Central memory CD4-positive, alpha-beta T cell (primary cell): ENCODE measurements around the gene NUDT8.

Experiments used
- DNase-seq: peaks from one replicate; pipeline ENCODE4 v3.0.0; 2022

Gene NUDT8

GRCh38 chr11:67585911-67586310, 43.8 kb downstream of the NUDT8 start:
- DNase-seq, result no peak

- DNase-seq, result no peak
These were observed 44.6 kb downstream of the NUDT8 start for GRCh38 chr11:67584881-67585873.

- no peak for DNase-seq
These were observed 45.4 kb downstream of the NUDT8 start for GRCh38 chr11:67584205-67584880.

DNA sequence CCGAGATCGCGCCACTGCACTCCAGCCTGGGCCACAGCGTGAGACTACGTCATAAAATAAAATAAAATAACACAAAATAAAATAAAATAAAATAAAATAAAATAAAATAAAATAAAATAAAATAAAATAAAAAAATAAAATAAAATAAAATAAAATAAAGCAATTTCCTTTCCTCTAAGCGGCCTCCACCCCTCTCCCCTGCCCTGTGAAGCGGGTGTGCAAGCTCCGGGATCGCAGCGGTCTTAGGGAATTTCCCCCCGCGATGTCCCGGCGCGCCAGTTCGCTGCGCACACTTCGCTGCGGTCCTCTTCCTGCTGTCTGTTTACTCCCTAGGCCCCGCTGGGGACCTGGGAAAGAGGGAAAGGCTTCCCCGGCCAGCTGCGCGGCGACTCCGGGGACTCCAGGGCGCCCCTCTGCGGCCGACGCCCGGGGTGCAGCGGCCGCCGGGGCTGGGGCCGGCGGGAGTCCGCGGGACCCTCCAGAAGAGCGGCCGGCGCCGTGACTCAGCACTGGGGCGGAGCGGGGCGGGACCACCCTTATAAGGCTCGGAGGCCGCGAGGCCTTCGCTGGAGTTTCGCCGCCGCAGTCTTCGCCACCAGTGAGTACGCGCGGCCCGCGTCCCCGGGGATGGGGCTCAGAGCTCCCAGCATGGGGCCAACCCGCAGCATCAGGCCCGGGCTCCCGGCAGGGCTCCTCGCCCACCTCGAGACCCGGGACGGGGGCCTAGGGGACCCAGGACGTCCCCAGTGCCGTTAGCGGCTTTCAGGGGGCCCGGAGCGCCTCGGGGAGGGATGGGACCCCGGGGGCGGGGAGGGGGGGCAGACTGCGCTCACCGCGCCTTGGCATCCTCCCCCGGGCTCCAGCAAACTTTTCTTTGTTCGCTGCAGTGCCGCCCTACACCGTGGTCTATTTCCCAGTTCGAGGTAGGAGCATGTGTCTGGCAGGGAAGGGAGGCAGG, 46.2 kb downstream of the NUDT8 start, which contains the start of gene GSTP1:
TSS of gene GSTP1 (plus strand) at position 566 of the 958 bp plus-strand sequence. CDS start at position 598, 32 bp downstream.
- peak; percentile 64 for DNase-seq

GRCh38 chr11:67582011-67582410, 47.7 kb downstream of the NUDT8 start:
- no peak for DNase-seq

GRCh38 chr11:67581469-67581868, 48.3 kb downstream of the NUDT8 start:
- DNase-seq, result no peak

GRCh38 chr11:67577951-67578350, 51.8 kb downstream of the NUDT8 start:
- no peak for DNase-seq
